ENCODE measurements around the gene WNK2.

WNK2 gene

DNA sequence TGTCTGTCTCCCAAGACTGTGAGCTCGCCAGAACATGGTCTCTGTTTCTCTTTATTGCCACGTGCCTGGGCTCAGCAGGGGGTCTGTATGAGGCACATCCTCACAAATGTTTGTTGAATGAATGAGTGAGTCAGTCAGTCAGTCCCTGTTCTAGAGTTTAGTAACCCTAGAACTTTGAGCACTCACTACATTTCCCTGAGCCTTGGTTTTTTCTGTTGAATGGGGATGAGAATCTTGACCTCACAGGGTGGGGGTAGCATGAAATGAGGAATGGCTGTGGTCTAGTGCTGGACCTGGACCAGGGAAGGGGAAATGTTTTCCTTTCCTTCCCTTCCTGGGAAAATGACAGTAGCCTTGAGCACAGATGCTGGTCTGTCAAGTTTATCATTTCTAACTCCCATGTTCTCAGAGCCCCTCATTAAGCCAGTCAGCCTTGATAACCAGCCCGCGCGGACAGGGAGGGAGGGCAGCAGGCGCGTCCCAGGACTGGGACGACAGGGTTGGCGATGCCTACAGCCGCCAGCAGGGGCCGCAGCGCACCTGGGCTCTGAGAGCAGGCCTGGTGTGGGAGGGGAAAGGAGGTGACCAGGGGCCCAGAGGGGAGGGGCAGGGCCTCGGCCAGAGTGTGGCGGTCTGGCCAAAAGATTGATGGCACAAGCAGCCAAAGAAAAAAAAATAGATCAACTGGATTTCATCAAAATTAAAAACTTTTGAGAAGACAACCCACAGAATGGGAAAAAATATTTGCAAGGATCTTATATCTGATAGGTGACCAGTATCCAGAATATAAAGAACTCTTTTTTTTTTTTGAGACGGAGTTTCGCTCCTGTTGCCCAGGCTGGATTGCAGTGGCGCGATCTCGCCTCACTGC, 24.1 kb upstream of the WNK2 start:
- in situ Hi-C loops (cut with HindIII; ENCODE audit: low sequenced_read_pairs): loop anchor here (5.0 kb wide), 1 partner anchor 53 kb away; no protein-coding TSS in a partner anchor

- in situ Hi-C loops (cut with HindIII; ENCODE audit: low sequenced_read_pairs): no loop called here
Observed at GRCh38 chr9:93161786-93162562, 22.0 kb upstream of the WNK2 start.

- in situ Hi-C loops (cut with HindIII; ENCODE audit: low sequenced_read_pairs): no loop called here
Observed at GRCh38 chr9:93164085-93164484, 19.9 kb upstream of the WNK2 start.

DNA sequence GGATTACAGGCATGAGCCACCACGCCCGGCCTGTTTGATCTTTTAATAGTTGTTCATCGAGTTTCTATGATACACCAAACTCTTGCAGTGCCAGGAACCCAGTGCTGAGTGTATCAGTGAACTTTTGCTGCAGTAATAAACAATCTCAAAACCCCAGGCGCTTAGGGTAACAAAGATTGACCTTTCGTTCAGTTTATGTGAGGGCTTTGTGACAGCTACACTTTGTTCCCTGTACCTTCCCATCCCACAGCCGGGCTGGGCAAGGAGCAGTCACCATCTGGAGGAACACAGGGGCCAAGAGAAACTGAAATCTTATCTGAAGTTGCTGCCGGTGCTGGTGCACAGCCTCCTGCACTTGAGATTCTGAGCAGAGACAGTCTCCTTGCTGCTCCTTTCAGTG, 17.2 kb upstream of the WNK2 start:
- in situ Hi-C loops (cut with HindIII; ENCODE audit: low sequenced_read_pairs): no loop called here

GRCh38 chr9:93167185-93167584, 16.8 kb upstream of the WNK2 start:
- in situ Hi-C loops (cut with HindIII; ENCODE audit: low sequenced_read_pairs): no loop called here

DNA sequence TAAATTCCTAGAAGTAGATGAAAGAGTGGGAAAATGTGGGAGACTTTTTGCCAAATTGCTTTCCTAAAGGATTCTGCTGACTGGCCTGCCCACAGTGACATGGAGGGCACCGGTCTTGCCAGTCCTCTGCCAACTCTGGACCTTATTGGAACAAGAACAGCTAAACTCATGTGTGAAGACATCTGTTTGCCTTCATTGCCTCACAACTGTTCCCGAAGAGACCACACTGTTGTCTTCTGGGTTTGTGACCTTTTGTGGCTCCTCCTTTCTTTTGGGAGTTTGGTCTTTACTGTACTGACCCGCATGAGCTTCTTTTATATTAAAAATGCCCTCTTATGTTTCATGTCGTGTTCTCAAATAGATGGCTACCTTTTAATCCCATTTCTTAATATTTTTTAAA, 16.1 kb upstream of the WNK2 start:
- in situ Hi-C loops (cut with HindIII; ENCODE audit: low sequenced_read_pairs): no loop called here

DNA sequence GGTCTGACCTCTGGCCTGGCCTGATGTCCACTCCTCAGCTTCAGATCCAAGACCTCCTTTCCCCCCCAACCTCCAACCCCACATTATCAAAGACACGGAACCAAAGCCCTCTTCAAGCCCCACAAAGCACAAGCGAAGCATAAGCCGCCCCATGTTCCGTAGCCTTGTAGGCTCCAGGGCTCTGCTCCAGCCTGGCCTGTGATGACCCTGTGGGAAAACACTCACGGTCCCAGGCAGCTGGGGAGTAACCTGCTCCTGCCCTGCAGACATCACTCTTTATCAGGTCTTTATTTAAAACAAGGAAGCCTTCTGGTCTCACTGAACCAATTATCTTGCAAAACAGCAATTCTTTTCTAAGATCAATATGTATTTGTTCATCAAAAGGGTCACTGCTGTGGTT, 15.4 kb upstream of the WNK2 start:
- in situ Hi-C loops (cut with HindIII; ENCODE audit: low sequenced_read_pairs): no loop called here

GRCh38 chr9:93169444-93169843, 14.5 kb upstream of the WNK2 start:
- in situ Hi-C loops (cut with HindIII; ENCODE audit: low sequenced_read_pairs): no loop called here

- in situ Hi-C loops (cut with HindIII; ENCODE audit: low sequenced_read_pairs): no loop called here
Observed at GRCh38 chr9:93170571-93170970, 13.4 kb upstream of the WNK2 start.

DNA sequence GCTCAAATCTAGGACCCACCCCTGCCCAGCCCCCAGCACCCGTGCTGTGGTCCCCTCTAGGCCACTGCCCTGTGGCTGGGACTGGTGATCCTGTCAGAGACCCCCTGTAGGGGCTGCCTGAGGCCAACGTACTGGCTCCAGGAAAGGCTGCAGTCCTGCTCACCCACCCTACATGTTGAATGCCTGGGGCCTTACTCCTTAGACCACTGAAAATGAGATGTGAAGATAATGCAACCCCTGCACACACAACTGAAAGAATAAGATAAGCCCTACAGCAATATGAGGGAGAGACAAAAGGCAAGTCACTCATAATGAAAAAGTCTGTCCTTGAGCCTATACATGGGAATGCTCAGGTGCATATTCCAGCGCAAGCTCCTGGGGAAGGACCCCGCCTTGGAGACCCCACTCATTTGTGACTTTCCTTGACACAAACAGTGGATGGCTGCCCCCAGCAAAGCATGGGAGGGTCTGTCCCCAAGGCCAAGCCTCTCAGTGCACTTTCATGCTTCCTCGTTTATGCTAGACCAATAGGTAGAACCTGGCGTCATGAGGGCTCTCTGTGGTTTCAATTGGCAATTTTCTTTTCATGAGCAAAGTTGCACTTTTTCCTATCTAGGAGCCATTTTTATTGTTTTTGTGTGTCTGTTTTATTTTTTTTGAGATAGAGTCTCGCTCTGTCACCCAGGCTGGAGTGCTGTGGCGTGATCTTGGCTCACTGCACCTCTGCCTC, 12.5 kb upstream of the WNK2 start:
- in situ Hi-C loops (cut with HindIII; ENCODE audit: low sequenced_read_pairs): no loop called here

DNA sequence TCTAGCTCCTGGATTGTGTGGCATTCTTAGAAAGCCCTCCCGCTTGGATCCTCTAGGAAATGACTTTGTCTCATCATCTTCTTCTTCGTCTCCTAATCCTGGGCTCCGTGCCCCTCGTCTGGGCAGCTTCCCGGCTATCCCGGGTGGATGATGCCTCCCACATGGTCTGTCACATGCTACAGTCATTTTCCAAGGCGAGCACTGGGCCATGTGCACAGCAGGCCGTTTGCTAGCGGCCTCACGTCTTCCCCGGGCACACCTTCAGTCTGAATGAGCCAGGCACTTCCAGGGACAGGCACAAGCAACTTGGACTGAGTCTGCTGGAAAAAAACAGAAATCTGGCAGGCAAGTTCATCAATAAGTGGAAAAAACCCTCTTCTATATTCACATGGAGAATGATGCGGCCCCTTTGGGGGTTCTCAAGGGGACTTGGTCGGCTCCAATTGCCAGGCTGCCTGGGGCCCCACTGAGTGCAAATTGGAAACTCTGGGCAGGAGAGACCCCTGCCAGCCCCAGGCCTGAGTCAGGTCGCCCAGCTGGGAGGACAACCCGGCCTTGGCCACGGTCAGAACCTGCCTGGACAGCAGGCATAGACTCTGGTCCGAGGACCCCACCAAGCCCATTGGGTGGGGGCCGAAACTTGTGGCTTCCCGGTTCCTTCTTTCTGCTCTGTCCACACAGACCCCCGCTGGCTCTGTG, 11.1 kb upstream of the WNK2 start:
- in situ Hi-C loops (cut with HindIII; ENCODE audit: low sequenced_read_pairs): no loop called here

- in situ Hi-C loops (cut with HindIII; ENCODE audit: low sequenced_read_pairs): no loop called here
Observed at GRCh38 chr9:93173365-93174051, 10.4 kb upstream of the WNK2 start.

GRCh38 chr9:93174976-93175375, 9.0 kb upstream of the WNK2 start:
- in situ Hi-C loops (cut with HindIII; ENCODE audit: low sequenced_read_pairs): no loop called here

- in situ Hi-C loops (cut with HindIII; ENCODE audit: low sequenced_read_pairs): no loop called here
Observed at GRCh38 chr9:93177676-93178075, 6.3 kb upstream of the WNK2 start.

DNA sequence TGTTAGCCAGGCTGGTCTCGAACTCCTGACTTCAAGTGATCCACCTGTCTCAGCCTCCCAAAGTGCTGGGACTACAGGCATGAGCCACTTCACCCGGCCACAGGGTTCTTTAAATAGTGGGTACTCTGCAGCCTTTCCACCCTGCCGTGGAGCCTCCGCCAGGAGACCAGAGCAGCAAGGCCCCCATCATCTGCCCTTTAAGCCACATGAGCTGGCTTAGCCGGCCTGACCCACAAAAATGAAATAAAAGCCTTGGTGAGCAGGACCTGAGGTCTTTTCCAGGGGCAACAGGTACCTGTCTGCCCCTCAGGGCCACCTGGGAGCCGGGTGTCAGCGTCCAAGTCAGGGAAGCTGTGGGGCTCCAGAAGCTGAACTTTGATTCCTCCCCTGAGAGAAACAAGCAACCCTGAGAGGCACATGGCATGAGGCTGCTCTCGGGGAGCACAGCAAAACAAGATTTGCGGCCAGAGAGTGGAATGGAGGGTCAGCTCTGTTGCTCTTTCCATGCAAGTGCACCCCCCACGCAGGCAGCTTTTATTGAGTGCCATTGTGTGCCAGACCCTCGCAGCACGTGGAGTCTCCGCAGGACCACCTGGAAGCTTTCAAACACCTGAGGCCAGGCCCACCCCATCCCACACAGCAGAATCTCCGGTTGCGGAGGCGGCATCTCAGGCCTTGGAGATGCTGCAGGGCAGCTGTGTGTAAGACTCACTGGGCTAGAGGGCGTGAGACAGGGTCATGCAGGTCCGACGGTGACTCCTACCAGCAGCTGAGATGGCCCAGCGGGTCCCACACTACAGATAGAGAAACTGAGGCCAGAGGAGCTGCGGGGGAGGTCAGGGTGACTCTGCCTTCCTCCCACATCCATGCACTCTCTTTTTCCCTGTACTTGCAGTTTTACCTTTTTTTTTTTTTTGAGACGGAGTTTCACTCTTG, 4.8 kb upstream of the WNK2 start:
- in situ Hi-C loops (cut with HindIII; ENCODE audit: low sequenced_read_pairs): no loop called here

DNA sequence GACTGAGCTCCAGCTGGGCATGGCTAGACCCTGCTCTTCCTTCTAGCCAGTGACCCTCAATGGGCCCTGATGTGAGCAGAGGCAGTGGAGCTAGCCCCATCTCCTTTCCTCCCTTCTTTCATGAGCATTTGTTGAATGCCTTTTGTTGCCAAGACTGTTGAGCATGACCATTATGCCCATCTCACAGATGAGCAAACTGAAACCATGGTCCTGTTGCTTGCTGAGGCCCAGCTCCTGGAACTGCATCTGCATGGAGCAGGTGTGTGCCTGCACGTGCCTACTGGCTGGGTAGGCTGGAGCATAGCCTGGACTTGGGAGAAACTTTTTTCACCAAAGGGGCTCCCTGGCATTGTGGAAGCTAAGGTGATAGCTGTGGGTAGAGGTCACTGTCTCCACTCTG, 3.0 kb upstream of the WNK2 start:
- in situ Hi-C loops (cut with HindIII; ENCODE audit: low sequenced_read_pairs): no loop called here

DNA sequence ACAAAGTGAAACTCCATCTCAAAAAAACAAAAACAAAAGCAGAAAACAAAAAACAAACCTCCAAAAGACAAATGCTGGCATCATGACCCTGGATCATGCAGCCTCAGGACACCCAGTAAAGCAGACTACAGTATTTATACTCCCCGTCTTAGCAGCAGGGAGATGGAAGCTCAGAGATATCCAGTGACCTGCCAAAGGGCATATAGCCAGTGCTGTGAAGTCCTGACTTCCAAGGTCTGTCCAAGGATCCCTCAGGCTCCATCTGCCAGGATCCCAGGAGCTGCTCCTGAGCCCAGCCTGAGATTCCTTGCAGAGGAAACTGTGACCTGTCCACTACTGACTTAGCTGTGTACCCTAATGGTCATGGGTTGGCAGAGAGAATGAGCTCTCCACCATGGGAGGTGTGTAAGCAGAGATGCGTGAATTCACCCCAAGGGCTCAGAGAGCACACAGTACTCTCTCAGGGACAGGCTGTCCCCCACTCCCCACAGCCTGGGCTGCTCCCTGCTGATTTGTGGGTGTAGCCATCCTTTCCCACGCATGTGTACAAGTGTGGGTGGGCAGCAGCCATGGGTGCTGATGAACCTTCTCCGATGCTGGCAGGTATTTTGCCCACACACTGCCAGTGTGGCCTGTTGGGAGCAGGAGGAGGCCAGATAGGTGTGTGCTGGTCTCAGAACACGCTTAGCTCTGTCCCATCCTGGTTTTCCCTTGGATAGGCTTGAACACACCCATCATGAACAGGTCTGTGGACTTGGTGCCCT, 2.1 kb upstream of the WNK2 start:
- in situ Hi-C loops (cut with HindIII; ENCODE audit: low sequenced_read_pairs): no loop called here

- in situ Hi-C loops (cut with HindIII; ENCODE audit: low sequenced_read_pairs): no loop called here
Observed at GRCh38 chr9:93182572-93182971, 1.4 kb upstream of the WNK2 start.

All from endothelial cell of hepatic sinusoid (primary cell).